CD14-positive monocyte (primary cell): ENCODE data around the gene TMEM164. TPM values are rescaled to one million over a fixed set of nuclear protein-coding genes. Genes with fewer than 3 reads are reported as not detected.

Experiments
- DNase-seq, 3 donors: peaks; one replicate each; pipeline ENCODE4 v3.0.0-alpha.2; 2011 to 2022
- H2AFZ ChIP-seq: 2 replicates; pipeline ENCODE4 v1.6.0; 2012; ENCODE audit warnings: mild to moderate bottlenecking, low read depth, low read length, inconsistent platforms; ENCODE audit not compliant: insufficient read depth, poor library complexity, severe bottlenecking
- H3K27ac ChIP-seq, 2 donors: 1 replicate in 1 of 2; 2 replicates in 1 of 2; pipeline ENCODE4 v1.5.1; 2012 to 2013; ENCODE audit warnings: low read length in 2 of 2, control low read depth in 1 of 2, inconsistent platforms in 1 of 2, low read depth in 1 of 2, mild to moderate bottlenecking in 1 of 2
- H3K27me3 ChIP-seq, 2 donors: one replicate each; pipeline versions ENCODE4 v1.6.0 to v1.6.1; 2011 to 2013; ENCODE audit warnings: low read length in 2 of 2; ENCODE audit not compliant: control insufficient read depth in 2 of 2, insufficient read depth in 2 of 2
- H3K36me3 ChIP-seq, 2 donors: replicated peaks in 1 of 2; 1 replicate in 1 of 2; 2 replicates in 1 of 2; pipeline versions ENCODE4 v1.5.1 to v1.6.1; 2012 to 2013; ENCODE audit warnings: low read length in 2 of 2, control low read depth in 1 of 2, inconsistent platforms in 1 of 2, mild to moderate bottlenecking in 1 of 2; ENCODE audit not compliant: insufficient read depth in 2 of 2, control insufficient read depth in 1 of 2
- H3K4me1 ChIP-seq, 2 donors: 1 replicate in 1 of 2; 2 replicates in 1 of 2; pipeline versions ENCODE4 v1.5.1 to v1.6.1; 2012 to 2013; ENCODE audit warnings: low read length in 2 of 2, control low read depth in 1 of 2, inconsistent platforms in 1 of 2, mild to moderate bottlenecking in 1 of 2, moderate library complexity in 1 of 2; ENCODE audit not compliant: insufficient read depth in 2 of 2, control insufficient read depth in 1 of 2
- H3K4me2 ChIP-seq: replicated peaks from 2 replicates; pipeline ENCODE3; 2012; ENCODE audit warnings: low read length, moderate library complexity, mild to moderate bottlenecking; ENCODE audit not compliant: poor library complexity, severe bottlenecking; ENCODE audit errors: extremely low read depth
- H3K4me3 ChIP-seq, 3 experiments: fragments of 200-600 bp in 1 of 3; sonication (generic) in 1 of 3; replicated peaks in 1 of 3; 1 replicate in 2 of 3; 2 replicates in 1 of 3; pipeline ENCODE4 v1.5.1; 2011 to 2013; ENCODE audit warnings: low read length in 3 of 3, mild to moderate bottlenecking in 3 of 3, control low read depth in 2 of 3, low read depth in 2 of 3, inconsistent platforms in 1 of 3, moderate library complexity in 1 of 3
- H3K79me2 ChIP-seq: 2 replicates; pipeline ENCODE4 v1.6.0; 2012; ENCODE audit warnings: mild to moderate bottlenecking, control low read depth, inconsistent platforms, low read length, moderate library complexity; ENCODE audit not compliant: insufficient read depth
- H3K9ac ChIP-seq: 2 replicates; pipeline ENCODE4 v1.6.0; 2017; ENCODE audit warnings: low read length, mild to moderate bottlenecking; ENCODE audit not compliant: insufficient read depth, poor library complexity, severe bottlenecking
- H3K9me3 ChIP-seq, 2 donors: replicated peaks in 1 of 2; 1 replicate in 1 of 2; 2 replicates in 1 of 2; pipeline versions ENCODE4 v1.5.1 to v1.6.1; 2012 to 2013; ENCODE audit warnings: low read length in 2 of 2, control low read depth in 1 of 2; ENCODE audit not compliant: control insufficient read depth in 1 of 2, insufficient read depth in 1 of 2
- H4K20me1 ChIP-seq: 2 replicates; pipeline ENCODE4 v1.6.0; 2012; ENCODE audit warnings: mild to moderate bottlenecking, low read length, control low read depth, moderate library complexity; ENCODE audit not compliant: insufficient read depth
- H3K27ac Mint-ChIP-seq, 7 donors: one replicate each; pipeline ENCODE4 v1.8.0; 2020; ENCODE audit warnings: mild to moderate bottlenecking in 7 of 7, mixed read lengths in 7 of 7, moderate library complexity in 6 of 7, inconsistent platforms in 2 of 7
- H3K27me3 Mint-ChIP-seq, 3 donors: one replicate each; pipeline ENCODE4 v1.8.0; 2021 to 2022; ENCODE audit warnings: low read depth in 3 of 3, mild to moderate bottlenecking in 3 of 3, mixed read lengths in 3 of 3, moderate library complexity in 3 of 3, inconsistent platforms in 1 of 3
- H3K36me3 Mint-ChIP-seq, 2 donors: one replicate each; pipeline ENCODE4 v1.8.0; 2020; ENCODE audit warnings: mixed read lengths in 2 of 2, inconsistent platforms in 1 of 2, mild to moderate bottlenecking in 1 of 2
- H3K4me1 Mint-ChIP-seq: one replicate; pipeline ENCODE4 v1.8.0; 2020; ENCODE audit warnings: mild to moderate bottlenecking, mixed read lengths
- H3K4me3 Mint-ChIP-seq, 2 donors: one replicate each; pipeline ENCODE4 v1.8.0; 2020; ENCODE audit warnings: mild to moderate bottlenecking in 2 of 2, mixed read lengths in 2 of 2, moderate library complexity in 1 of 2
- H3K9me3 Mint-ChIP-seq, 7 donors: one replicate each; pipeline ENCODE4 v1.8.0; 2020 to 2022; ENCODE audit warnings: mixed read lengths in 7 of 7, mild to moderate bottlenecking in 6 of 7, moderate library complexity in 6 of 7, inconsistent platforms in 2 of 7
- WGBS: methylation state at CpG from one replicate; pipeline ENCODE4 v1.1.5; 2013; ENCODE audit warnings: missing lambda C conversion rate; ENCODE audit not compliant: insufficient coverage; 5-methylcytosine and 5-hydroxymethylcytosine counted together
- intact Hi-C, 2 donors: fragments of 100-400 bp; cut with micrococcal nuclease; formaldehyde crosslinking; loops; one replicate each; pipeline versions ENCODE4 v1.15.0 to v1.15.1; 2023
- polyA minus RNA-seq: library from RNA; depleted of rRNA, polyadenylated mRNA; stranded (reverse); fragments of >200 nt; gene quantifications from 2 replicates; pipeline ENCODE4 v1.2.3, GENCODE V29; 2012
- polyA plus RNA-seq, 3 donors: library from polyadenylated mRNA; depleted of rRNA in 1 of 3; unstranded in 2 of 3; stranded (reverse) in 1 of 3; fragments of 300-500 nt in 2 of 3; fragments of >200 nt in 1 of 3; fragmentation: Illumina TruSeq in 2 of 3; gene quantifications; 1 replicate in 2 of 3; 2 replicates in 1 of 3; pipeline ENCODE4 v1.2.3, GENCODE V29; 2012 to 2021
- total RNA-seq, 12 experiments: library from RNA in 1 of 12; stranded (reverse) in 1 of 12; fragments of 120-200 nt in 1 of 12; gene quantifications; one replicate each; pipeline ENCODE4 v1.2.4 and lab custom pipeline; 2013 to 2026; ENCODE audit warnings: mixed read lengths in 6 of 12, inconsistent platforms in 1 of 12
- TF ChIP-seq, protein P1 (sequence below): fragments of 200-600 bp; IDR thresholded peaks from one replicate; pipeline ENCODE4 v1.8.0; 2022; ENCODE audit warnings: antibody characterized with exemption, mild to moderate bottlenecking

Gene TMEM164
- 29.4 TPM for total RNA-seq (2013)
- polyA plus RNA-seq (10 to 100 TPM in 1 of 3 donors, 1 to 10 TPM in 2; 5.3 to 39.5 (median 7.3) TPM), polyA minus RNA-seq (14.7 and 17.7 TPM in 2 replicates), total RNA-seq (lab: John Stamatoyannopoulos, UW) (15.9 to 82.1 (median 64.2) reads per million in 11 experiments)

DNA sequence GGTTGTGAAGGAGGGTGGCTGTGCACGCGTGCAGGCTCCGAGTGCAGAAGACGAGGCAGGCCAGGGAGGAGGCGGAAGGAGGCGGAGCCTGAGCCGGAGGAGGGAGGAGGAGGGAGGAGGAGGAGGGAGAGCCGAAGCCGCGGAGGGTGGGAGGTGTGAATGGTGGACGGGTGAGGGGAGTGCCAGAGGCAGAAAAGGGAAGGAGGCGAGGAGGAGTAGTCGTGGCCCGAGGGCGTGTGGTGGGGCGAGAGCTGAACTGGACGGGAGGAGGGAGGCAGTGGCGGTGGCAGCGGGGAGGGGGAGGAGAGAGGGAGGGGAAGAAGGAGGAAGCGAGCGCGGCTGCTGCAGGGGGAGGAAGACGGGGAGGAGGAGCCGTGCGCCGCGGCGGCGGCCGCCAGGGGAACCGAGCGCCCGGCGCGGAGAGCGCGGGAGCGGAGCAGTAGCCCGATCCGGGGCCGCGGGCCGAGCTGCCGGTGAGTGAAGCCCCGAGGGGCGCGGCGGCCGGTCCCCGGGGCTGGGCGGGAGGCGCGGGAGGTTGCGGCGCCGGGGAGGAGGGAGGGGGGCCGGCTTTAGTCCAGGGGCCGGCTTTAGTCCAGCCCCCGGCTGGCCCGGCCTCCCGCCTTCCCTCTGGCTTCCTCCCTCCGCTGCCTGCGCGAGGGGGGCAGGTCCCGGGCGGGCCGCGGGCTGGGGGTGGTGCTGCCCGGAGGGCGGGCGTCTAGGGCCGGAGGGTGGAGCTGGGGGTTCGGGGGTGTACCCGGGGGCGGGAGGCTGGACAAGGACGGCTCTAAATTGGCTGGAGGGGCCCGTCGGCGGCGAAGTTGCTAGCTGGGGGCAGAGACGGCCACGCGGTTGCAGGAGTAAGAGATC lies at the start of gene TMEM164:
TSS of gene TMEM164 (plus strand) at position 815 of the 867 bp plus-strand sequence. CDS start 661 bp downstream, outside the sequence.
- H3K4me1 ChIP-seq = peaks cover 46 to 48% of the 10 kb centered on the region in 2 donors
- H3K9me3 Mint-ChIP-seq = peaks cover 0 to 13% (median 6%) of the 10 kb centered on the region in 7 donors
- under 1% methylated on average over 47 of the region's 83 CpGs for WGBS
- H3K27ac ChIP-seq = peak within 1 kb of the TSS; percentile 77 to 80
- TF ChIP-seq, protein P1, sequence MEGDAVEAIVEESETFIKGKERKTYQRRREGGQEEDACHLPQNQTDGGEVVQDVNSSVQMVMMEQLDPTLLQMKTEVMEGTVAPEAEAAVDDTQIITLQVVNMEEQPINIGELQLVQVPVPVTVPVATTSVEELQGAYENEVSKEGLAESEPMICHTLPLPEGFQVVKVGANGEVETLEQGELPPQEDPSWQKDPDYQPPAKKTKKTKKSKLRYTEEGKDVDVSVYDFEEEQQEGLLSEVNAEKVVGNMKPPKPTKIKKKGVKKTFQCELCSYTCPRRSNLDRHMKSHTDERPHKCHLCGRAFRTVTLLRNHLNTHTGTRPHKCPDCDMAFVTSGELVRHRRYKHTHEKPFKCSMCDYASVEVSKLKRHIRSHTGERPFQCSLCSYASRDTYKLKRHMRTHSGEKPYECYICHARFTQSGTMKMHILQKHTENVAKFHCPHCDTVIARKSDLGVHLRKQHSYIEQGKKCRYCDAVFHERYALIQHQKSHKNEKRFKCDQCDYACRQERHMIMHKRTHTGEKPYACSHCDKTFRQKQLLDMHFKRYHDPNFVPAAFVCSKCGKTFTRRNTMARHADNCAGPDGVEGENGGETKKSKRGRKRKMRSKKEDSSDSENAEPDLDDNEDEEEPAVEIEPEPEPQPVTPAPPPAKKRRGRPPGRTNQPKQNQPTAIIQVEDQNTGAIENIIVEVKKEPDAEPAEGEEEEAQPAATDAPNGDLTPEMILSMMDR = no peak
- no peaks in the 10 kb centered on the region for H3K27me3 ChIP-seq
- peak within 1 kb of the TSS; percentile 72 for H3K9ac ChIP-seq
- DNase-seq = peak; percentile 69 to 83 (median 82)
- peaks cover 46% of the 10 kb centered on the region for H3K4me1 Mint-ChIP-seq
- peak within 1 kb of the TSS; percentile 85 to 94 (median 92) for H3K27ac Mint-ChIP-seq
- H3K4me3 ChIP-seq = peak within 1 kb of the TSS; percentile 53 to 86 (median 83)
- H3K27me3 Mint-ChIP-seq = peaks cover 0 to 15% (median 0%) of the 10 kb centered on the region in 3 donors
- peaks cover 0 to 6% of the 10 kb centered on the region in 2 donors for H3K36me3 Mint-ChIP-seq
- peak within 1 kb of the TSS; percentile 90 to 92 for H3K4me3 Mint-ChIP-seq
- H3K4me2 ChIP-seq = peak within 1 kb of the TSS; percentile 85
- H3K79me2 ChIP-seq = peaks cover 46% of the 10 kb centered on the region
- H3K9me3 ChIP-seq = no peaks in the 10 kb centered on the region
- intact Hi-C loops = loop anchor here in 1 of 2 donors (10.0 kb wide), 1 partner anchor 82 kb away; no protein-coding TSS in a partner anchor
- no peaks in the 10 kb centered on the region for H3K36me3 ChIP-seq
- H2AFZ ChIP-seq = peak within 1 kb of the TSS; percentile 71
- H4K20me1 ChIP-seq = peaks cover 38% of the 10 kb centered on the region

DNA sequence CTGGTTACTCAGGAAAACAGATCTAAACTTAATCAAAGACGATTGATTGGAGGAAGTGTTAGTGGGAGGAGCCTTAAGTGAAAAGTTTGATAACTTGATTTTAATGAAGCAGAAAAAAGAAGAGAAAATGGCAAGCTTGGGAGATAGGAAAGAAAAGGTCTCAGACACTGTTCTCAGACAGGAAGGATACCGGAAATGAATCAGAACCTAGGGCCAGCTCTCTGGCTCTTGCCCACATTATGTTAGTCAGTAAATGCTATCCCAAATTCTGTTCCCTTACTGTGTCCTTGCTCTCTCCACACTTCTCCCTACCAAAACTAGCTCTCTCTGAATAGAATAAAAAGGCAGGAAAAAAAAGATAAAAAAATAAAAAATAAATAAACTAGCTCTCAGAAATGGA lies 48.6 kb upstream of the TMEM164 start:
- Histone ChIP-seq H3K4me2 (no peak overlapping the region), H3K36me3 (no peaks in the 10 kb centered on the region), H3K4me1 (peaks cover 0 to 2% of the 10 kb centered on the region in 2 donors), H2AFZ (no peak overlapping the region), H3K9ac (no peak overlapping the region), H3K4me3 (no peak overlapping the region), H3K27ac (no peak overlapping the region), H4K20me1 (no peaks in the 10 kb centered on the region), H3K27me3 (no peaks in the 10 kb centered on the region), H3K9me3 (no peaks in the 10 kb centered on the region), H3K79me2 (no peaks in the 10 kb centered on the region)
- no peaks in the 10 kb centered on the region for H3K36me3 Mint-ChIP-seq
- no CpG with 5 or more reads among the region's 2 CpGs for WGBS
- intact Hi-C loops = no loop called here
- peak in 2 of 3 donors; percentile 4 to 35 for DNase-seq
- no peak overlapping the region for H3K4me3 Mint-ChIP-seq
- H3K27ac Mint-ChIP-seq = no peak overlapping the region
- peaks cover 27% of the 10 kb centered on the region for H3K4me1 Mint-ChIP-seq
- peaks cover 0 to 2% (median 0%) of the 10 kb centered on the region in 7 donors for H3K9me3 Mint-ChIP-seq
- TF ChIP-seq, protein P1 = no peak
- H3K27me3 Mint-ChIP-seq = peaks cover 0 to 10% (median 0%) of the 10 kb centered on the region in 3 donors
